ENCODE data around the gene CNTD1.

Gene CNTD1

DNA sequence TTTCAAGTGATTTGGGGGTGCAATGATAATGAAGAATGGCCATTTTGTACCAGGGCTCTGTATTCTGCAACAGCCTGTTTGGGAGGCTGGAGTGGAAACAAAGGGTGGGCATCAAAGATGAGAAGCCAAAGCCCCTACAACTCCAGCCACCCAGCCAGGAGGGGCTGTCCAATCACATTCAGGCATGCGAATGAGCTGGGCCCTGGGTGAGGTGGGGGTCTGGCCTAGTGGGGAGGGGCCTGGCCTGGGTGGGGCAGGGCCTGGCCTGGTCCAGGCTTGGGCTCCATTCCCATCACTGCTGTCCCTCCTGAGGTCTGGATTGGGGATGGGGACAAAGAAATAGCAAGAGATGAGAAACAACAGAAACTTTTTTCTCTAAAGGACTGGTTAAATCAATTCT is 58.7 kb downstream of the CNTD1 start:
- Histone ChIP-seq H3K36me3 (ENCODE audit: insufficient read depth, low read length) (no peaks in the 10 kb centered on the region), H3K9me3 (ENCODE audit: low read depth, low read length) (no peaks in the 10 kb centered on the region), H3K9ac (ENCODE audit: insufficient read length) (no peak overlapping the region), H3K4me3 (no peak overlapping the region), H3K27ac (no peak overlapping the region)
- TF ChIP-seq POLR2AphosphoS5 (IDR thresholded peaks at IDR 0.05; ENCODE audit: borderline replicate concordance, low read depth, low read length): no peak
- no peak for TF ChIP-seq EZH2 (IDR thresholded peaks at IDR 0.05)
- TF ChIP-seq FOXP2 (optimal IDR thresholded peaks at IDR 0.05; ENCODE audit: control extremely low read depth, extremely low read length, insufficient read depth): no peak
- DNase-seq (ENCODE audit: low read depth, low spot score): no peak
